ENCODE measurements around the gene CNTNAP4. TPM values are rescaled to one million over a fixed set of nuclear protein-coding genes. Genes with fewer than 3 reads are reported as not detected.

CNTNAP4 gene
- total and polyA plus RNA-seq, 10 of the 15 experiments (the other 5 are each of a cell fraction or from before 2014, with no cell fraction given) = 0.45 to 1.9 (median 0.90) TPM

- no peaks in the 10 kb centered on the region for H3K4me1 ChIP-seq (ENCODE audit: control insufficient read depth, insufficient read depth, low read length)
- no peaks in the 10 kb centered on the region for H3K9me3 ChIP-seq (replicated peaks; ENCODE audit: control insufficient read depth, insufficient read depth, low read length)
- ChIA-PET RAD21 (ENCODE audit: unreplicated experiment) (no interaction called here), CTCF (no interaction called here), POLR2A (no interaction called here), SMC1A (ENCODE audit: uncharacterized antibody, unreplicated experiment) (no interaction called here)
- no peak overlapping the region for H3K4me3 ChIP-seq
- H3K79me2 ChIP-seq (ENCODE audit: control insufficient read depth, insufficient read depth, low read length) = no peaks in the 10 kb centered on the region
- no peak overlapping the region for H3K9ac ChIP-seq (ENCODE audit: control insufficient read depth, insufficient read depth, low read length)
- no peak for ATAC-seq
- BruUV-seq (replicated peaks) = no TSS peak
- no peak for DNase-seq (ENCODE audit: low read depth, low spot score)
- intact Hi-C loops (cut with micrococcal nuclease; ENCODE audit: unreplicated experiment) = no loop called here
- no peak overlapping the region for H3K27ac ChIP-seq (ENCODE audit: control insufficient read depth, insufficient read depth)
- no peaks in the 10 kb centered on the region for H3K36me3 ChIP-seq (ENCODE audit: control insufficient read depth in 2 of 2, insufficient read depth in 2 of 2, low read length in 1 of 2)
- no peak for FAIRE-seq
- H3K4me2 ChIP-seq (ENCODE audit: control insufficient read depth, insufficient read depth) = no peak overlapping the region
- TF ChIP-seq CUX1 (IDR thresholded peaks at IDR 0.05; ENCODE audit: insufficient replicate concordance, low read depth, low read length) (no peak), FOXK2 (IDR thresholded peaks at IDR 0.05) (no peak)
- in situ Hi-C loops (cut with MboI) = no loop called here
- no peak overlapping the region for H2AFZ ChIP-seq (ENCODE audit: control insufficient read depth, low read depth, low read length)
- no peaks in the 10 kb centered on the region for H4K20me1 ChIP-seq (ENCODE audit: control insufficient read depth, insufficient read depth)
- H3K27me3 ChIP-seq (replicated peaks in 1 of 2; ENCODE audit: control insufficient read depth in 2 of 2, insufficient read depth in 2 of 2, low read length in 1 of 2) = no peaks in the 10 kb centered on the region
These were observed 61.3 kb downstream of the CNTNAP4 start for GRCh38 chr16:76338472-76338871.

- in situ Hi-C loops (cut with MboI) (no loop called here), intact Hi-C loops (cut with micrococcal nuclease; ENCODE audit: unreplicated experiment) (no loop called here)
- H3K79me2 ChIP-seq (ENCODE audit: control insufficient read depth, insufficient read depth, low read length) = no peaks in the 10 kb centered on the region
- RAD21 ChIA-PET (ENCODE audit: unreplicated experiment) = no interaction called here
- TF ChIP-seq PAX8 (IDR thresholded peaks at IDR 0.05) (no peak), NFYB (IDR thresholded peaks at IDR 0.05; ENCODE audit: insufficient read depth, low read depth, low read length) (no peak), MTA2 (IDR thresholded peaks at IDR 0.05; ENCODE audit: low read depth) (no peak), ZNF622 (IDR thresholded peaks at IDR 0.05) (no peak), CTCF (IDR thresholded peaks at IDR 0.05 in 2 of 3, conservative IDR thresholded peaks at IDR 0.05 in 1 of 3; ENCODE audit: control insufficient read depth in 2 of 3, extremely low read depth in 1 of 3, insufficient read depth in 1 of 3, low read depth in 3 of 3, low read length in 3 of 3) (no peak), JUNB (IDR thresholded peaks at IDR 0.05) (no peak), EZH2 (IDR thresholded peaks at IDR 0.05; ENCODE audit: borderline replicate concordance, control insufficient read depth, low read depth, low read length) (no peak), EP300 (IDR thresholded peaks at IDR 0.05; ENCODE audit: borderline replicate concordance in 1 of 2, control insufficient read depth in 1 of 2, low read depth in 2 of 2, low read length in 2 of 2) (no peak)
- BruUV-seq (replicated peaks) = no TSS peak
- FAIRE-seq (no peak), DNase-seq (ENCODE audit: low read depth, low spot score) (no peak), ATAC-seq (no peak)
- H3K9me3 ChIP-seq (replicated peaks; ENCODE audit: control insufficient read depth, insufficient read depth, low read length) = no peaks in the 10 kb centered on the region
- no peak overlapping the region for H3K27ac ChIP-seq (ENCODE audit: control insufficient read depth, insufficient read depth)
- no peaks in the 10 kb centered on the region for H3K27me3 ChIP-seq (replicated peaks in 1 of 2; ENCODE audit: control insufficient read depth in 2 of 2, insufficient read depth in 2 of 2, low read length in 1 of 2)
- H3K36me3 ChIP-seq (ENCODE audit: control insufficient read depth in 2 of 2, insufficient read depth in 2 of 2, low read length in 1 of 2) = no peaks in the 10 kb centered on the region
- H3K4me1 ChIP-seq (ENCODE audit: control insufficient read depth, insufficient read depth, low read length) = no peaks in the 10 kb centered on the region
- WGBS (ENCODE audit: insufficient coverage, insufficient replicate concordance, low lambda C conversion rate, missing lambda C conversion rate) = 17% methylated on average over 3 of the region's 3 CpGs
- SMC1A ChIA-PET (ENCODE audit: uncharacterized antibody, unreplicated experiment) = no interaction called here
- no peak overlapping the region for H3K4me2 ChIP-seq (ENCODE audit: control insufficient read depth, insufficient read depth)
- H3K9ac ChIP-seq (ENCODE audit: control insufficient read depth, insufficient read depth, low read length) = no peak overlapping the region
- H3K4me3 ChIP-seq = no peak overlapping the region
- CTCF ChIA-PET = no interaction called here
- POLR2A ChIA-PET = no interaction called here
- H2AFZ ChIP-seq (ENCODE audit: control insufficient read depth, low read depth, low read length) = no peak overlapping the region
- H4K20me1 ChIP-seq (ENCODE audit: control insufficient read depth, insufficient read depth) = no peaks in the 10 kb centered on the region
These were observed 66.6 kb downstream of the CNTNAP4 start for GRCh38 chr16:76343769-76344168.

All from GM12878 (cell line).